ENCODE measurements around the gene ANKS3. TPM values are rescaled to one million over a fixed set of nuclear protein-coding genes. Genes with fewer than 3 reads are reported as not detected.

ANKS3 gene
- total and polyA plus RNA-seq, 2 donors (not counting 1 experiment from before 2014, with no cell fraction given): 26.5 to 31.9 TPM

DNA sequence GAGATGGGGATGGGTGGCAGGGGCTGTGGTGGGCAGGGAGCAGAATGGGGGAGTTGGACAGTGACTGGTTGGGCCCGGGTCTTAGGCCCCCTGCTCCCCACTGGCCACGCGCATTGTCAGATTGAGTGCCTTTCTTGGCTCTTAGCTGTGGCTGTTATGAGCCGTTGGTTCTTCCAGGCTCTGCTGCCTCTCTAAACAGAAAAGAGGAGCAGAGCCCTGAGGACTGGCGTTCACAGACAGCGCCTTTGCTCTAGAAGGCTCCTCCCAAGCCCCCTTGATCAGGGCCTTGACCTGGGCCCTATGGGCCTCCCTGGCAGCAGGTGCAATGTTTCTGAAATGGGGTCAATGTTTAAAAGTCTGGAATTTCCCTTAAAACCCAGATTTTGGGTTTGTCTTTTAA lies 55.5 kb downstream of the ANKS3 start:
- Mint-ChIP-seq H3K4me3 (no peak overlapping the region), H3K27me3 (no peaks in the 10 kb centered on the region), H3K27ac (no peak overlapping the region), H3K9me3 (ENCODE audit: insufficient read depth) (no peaks in the 10 kb centered on the region), H3K4me1 (no peaks in the 10 kb centered on the region)
- no peak overlapping the region for H2AFZ ChIP-seq (ENCODE audit: insufficient read depth, low read depth, low read length, poor library complexity, severe bottlenecking)
- DNase-seq (no peak), ATAC-seq (ENCODE audit: low read depth) (no peak)
- WGBS (ENCODE audit: insufficient coverage): 96% methylated on average over 4 of the region's 6 CpGs
- POLR2A ChIA-PET: no interaction called here
- H3K27me3 ChIP-seq (replicated peaks in 1 of 4; ENCODE audit: control extremely low read depth in 1 of 4, control insufficient read depth in 3 of 4, insufficient read depth in 4 of 4, low read length in 3 of 4): no peaks in the 10 kb centered on the region
- H4K20me1 ChIP-seq (ENCODE audit: control insufficient read depth, insufficient read depth, low read length, poor library complexity, severe bottlenecking): peaks cover 25% of the 10 kb centered on the region
- no peak overlapping the region for H3K9ac ChIP-seq (ENCODE audit: low read length)
- TF ChIP-seq, protein P1, sequence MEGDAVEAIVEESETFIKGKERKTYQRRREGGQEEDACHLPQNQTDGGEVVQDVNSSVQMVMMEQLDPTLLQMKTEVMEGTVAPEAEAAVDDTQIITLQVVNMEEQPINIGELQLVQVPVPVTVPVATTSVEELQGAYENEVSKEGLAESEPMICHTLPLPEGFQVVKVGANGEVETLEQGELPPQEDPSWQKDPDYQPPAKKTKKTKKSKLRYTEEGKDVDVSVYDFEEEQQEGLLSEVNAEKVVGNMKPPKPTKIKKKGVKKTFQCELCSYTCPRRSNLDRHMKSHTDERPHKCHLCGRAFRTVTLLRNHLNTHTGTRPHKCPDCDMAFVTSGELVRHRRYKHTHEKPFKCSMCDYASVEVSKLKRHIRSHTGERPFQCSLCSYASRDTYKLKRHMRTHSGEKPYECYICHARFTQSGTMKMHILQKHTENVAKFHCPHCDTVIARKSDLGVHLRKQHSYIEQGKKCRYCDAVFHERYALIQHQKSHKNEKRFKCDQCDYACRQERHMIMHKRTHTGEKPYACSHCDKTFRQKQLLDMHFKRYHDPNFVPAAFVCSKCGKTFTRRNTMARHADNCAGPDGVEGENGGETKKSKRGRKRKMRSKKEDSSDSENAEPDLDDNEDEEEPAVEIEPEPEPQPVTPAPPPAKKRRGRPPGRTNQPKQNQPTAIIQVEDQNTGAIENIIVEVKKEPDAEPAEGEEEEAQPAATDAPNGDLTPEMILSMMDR (IDR thresholded peaks at IDR 0.05): no peak
- no peak for TF ChIP-seq EZH2 (IDR thresholded peaks at IDR 0.05; ENCODE audit: borderline replicate concordance, insufficient read depth, low read depth, low read length, poor library complexity, severe bottlenecking)
- H3K9me3 ChIP-seq (ENCODE audit: control extremely low read depth in 1 of 3, control insufficient read depth in 2 of 3, insufficient read depth in 1 of 3, low read length in 2 of 3): no peaks in the 10 kb centered on the region
- no peak overlapping the region for H3K4me3 ChIP-seq (ENCODE audit: control extremely low read depth in 1 of 5, extremely low read depth in 1 of 5, insufficient read depth in 1 of 5, low read depth in 2 of 5, low read length in 4 of 5)
- H3K27ac ChIP-seq (ENCODE audit: low read length in 2 of 2): no peak overlapping the region
- CTCF ChIA-PET: no interaction called here
- no peak overlapping the region for H3K4me2 ChIP-seq (replicated peaks; ENCODE audit: low read depth, low read length, poor library complexity, severe bottlenecking)
- intact Hi-C loops (cut with micrococcal nuclease): no loop called here
- H3K79me2 ChIP-seq (ENCODE audit: control insufficient read depth, insufficient read depth, low read length): peaks cover 10% of the 10 kb centered on the region
- peaks cover 0 to 41% of the 10 kb centered on the region in 2 experiments for H3K36me3 ChIP-seq (replicated peaks in 1 of 2; ENCODE audit: control extremely low read depth in 1 of 2, control insufficient read depth in 1 of 2, extremely low read depth in 1 of 2, insufficient read depth in 2 of 2, low read length in 1 of 2)
- H3K4me1 ChIP-seq (ENCODE audit: control insufficient read depth in 2 of 2, insufficient read depth in 2 of 2, low read length in 2 of 2): no peaks in the 10 kb centered on the region

DNA sequence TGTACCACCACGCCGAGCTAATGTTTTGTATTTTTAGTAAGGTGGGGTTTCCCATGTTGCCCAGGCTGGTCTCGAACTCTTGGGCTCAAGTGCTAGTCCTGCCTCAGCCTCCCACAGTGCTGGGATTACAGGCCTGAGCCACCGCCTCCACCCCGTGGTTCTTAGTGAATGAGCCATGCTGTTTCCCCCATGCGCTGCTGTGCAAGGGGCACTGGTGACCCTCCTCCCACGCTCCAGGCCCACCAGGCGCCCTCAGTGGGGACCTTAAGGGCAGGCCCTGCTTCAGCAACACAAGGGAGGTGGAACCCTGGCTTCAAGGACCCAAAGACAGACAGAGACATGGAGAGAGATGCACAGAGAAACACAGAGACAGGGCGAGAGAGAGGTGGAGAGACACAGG lies 56.1 kb downstream of the ANKS3 start:
- no peak overlapping the region for H2AFZ ChIP-seq (ENCODE audit: insufficient read depth, low read depth, low read length, poor library complexity, severe bottlenecking)
- POLR2A ChIA-PET: interaction anchor here (0.6 kb wide), 1 partner anchor 290 kb away, joined by 3 read pairs; no protein-coding TSS in a partner anchor
- intact Hi-C loops (cut with micrococcal nuclease): no loop called here
- H3K27ac ChIP-seq (ENCODE audit: low read length in 2 of 2): no peak overlapping the region
- no peaks in the 10 kb centered on the region for H3K4me1 ChIP-seq (ENCODE audit: control insufficient read depth in 2 of 2, insufficient read depth in 2 of 2, low read length in 2 of 2)
- H3K9ac ChIP-seq (ENCODE audit: low read length): no peak overlapping the region
- TF ChIP-seq, protein P1 (IDR thresholded peaks at IDR 0.05): no peak
- H3K4me3 ChIP-seq (ENCODE audit: control extremely low read depth in 1 of 5, extremely low read depth in 1 of 5, insufficient read depth in 1 of 5, low read depth in 2 of 5, low read length in 4 of 5): no peak overlapping the region
- peaks cover 0 to 38% of the 10 kb centered on the region in 2 experiments for H3K36me3 ChIP-seq (replicated peaks in 1 of 2; ENCODE audit: control extremely low read depth in 1 of 2, control insufficient read depth in 1 of 2, extremely low read depth in 1 of 2, insufficient read depth in 2 of 2, low read length in 1 of 2)
- H4K20me1 ChIP-seq (ENCODE audit: control insufficient read depth, insufficient read depth, low read length, poor library complexity, severe bottlenecking): peaks cover 25% of the 10 kb centered on the region
- no peak overlapping the region for H3K4me2 ChIP-seq (replicated peaks; ENCODE audit: low read depth, low read length, poor library complexity, severe bottlenecking)
- Mint-ChIP-seq H3K4me1 (no peaks in the 10 kb centered on the region), H3K4me3 (no peak overlapping the region), H3K27me3 (no peaks in the 10 kb centered on the region), H3K9me3 (ENCODE audit: insufficient read depth) (no peaks in the 10 kb centered on the region), H3K27ac (no peak overlapping the region)
- WGBS (ENCODE audit: insufficient coverage): 94% methylated on average over 7 of the region's 9 CpGs
- no peaks in the 10 kb centered on the region for H3K27me3 ChIP-seq (replicated peaks in 1 of 4; ENCODE audit: control extremely low read depth in 1 of 4, control insufficient read depth in 3 of 4, insufficient read depth in 4 of 4, low read length in 3 of 4)
- ATAC-seq (ENCODE audit: low read depth) (no peak), DNase-seq (no peak)
- CTCF ChIA-PET: no interaction called here
- H3K79me2 ChIP-seq (ENCODE audit: control insufficient read depth, insufficient read depth, low read length): peaks cover 10% of the 10 kb centered on the region
- no peaks in the 10 kb centered on the region for H3K9me3 ChIP-seq (ENCODE audit: control extremely low read depth in 1 of 3, control insufficient read depth in 2 of 3, insufficient read depth in 1 of 3, low read length in 2 of 3)
